Neuron (in vitro differentiated cells): Measurements from ENCODE around the gene CLEC4M.
"Not testable (repeated sequence)": the region's sequence is repeated elsewhere in the genome, so short reads cannot be mapped to it uniquely, and the experiment has no call there.

Experiments
- H2AFZ ChIP-seq: one replicate; pipeline ENCODE4 v1.6.1; 2013; ENCODE audit warnings: low read depth, mild to moderate bottlenecking, inconsistent platforms, low read length, moderate library complexity
- H3K27me3 ChIP-seq: one replicate; pipeline ENCODE4 v1.6.1; 2013; ENCODE audit warnings: low read length; ENCODE audit not compliant: insufficient read depth
- H3K36me3 ChIP-seq: one replicate; pipeline ENCODE4 v1.6.1; 2013; ENCODE audit warnings: low read length; ENCODE audit not compliant: insufficient read depth
- H3K4me1 ChIP-seq: one replicate; pipeline ENCODE4 v1.6.1; 2013; ENCODE audit warnings: low read length; ENCODE audit not compliant: insufficient read depth
- H3K4me3 ChIP-seq: 2 replicates; pipeline ENCODE4 v1.5.1; 2013; ENCODE audit warnings: mild to moderate bottlenecking, low read length, moderate library complexity
- H3K9me3 ChIP-seq: one replicate; pipeline ENCODE4 v1.6.1; 2013; ENCODE audit warnings: low read length

CLEC4M gene

GRCh38 chr19:7811989-7812388 lies 48.9 kb downstream of the CLEC4M start:
- no peak overlapping the region for H3K4me3 ChIP-seq
- peaks cover 6% of the 10 kb centered on the region for H3K9me3 ChIP-seq
- no peaks in the 10 kb centered on the region for H3K36me3 ChIP-seq
- no peak overlapping the region for H2AFZ ChIP-seq
- no peaks in the 10 kb centered on the region for H3K27me3 ChIP-seq
- H3K4me1 ChIP-seq = no peaks in the 10 kb centered on the region

- H3K9me3 ChIP-seq = peaks cover 10% of the 10 kb centered on the region
- H2AFZ ChIP-seq = no peak overlapping the region
- no peaks in the 10 kb centered on the region for H3K27me3 ChIP-seq
- no peak overlapping the region for H3K4me3 ChIP-seq
- H3K4me1 ChIP-seq = no peaks in the 10 kb centered on the region
- no peaks in the 10 kb centered on the region for H3K36me3 ChIP-seq
Observed at GRCh38 chr19:7815325-7815724, 52.3 kb downstream of the CLEC4M start.

DNA sequence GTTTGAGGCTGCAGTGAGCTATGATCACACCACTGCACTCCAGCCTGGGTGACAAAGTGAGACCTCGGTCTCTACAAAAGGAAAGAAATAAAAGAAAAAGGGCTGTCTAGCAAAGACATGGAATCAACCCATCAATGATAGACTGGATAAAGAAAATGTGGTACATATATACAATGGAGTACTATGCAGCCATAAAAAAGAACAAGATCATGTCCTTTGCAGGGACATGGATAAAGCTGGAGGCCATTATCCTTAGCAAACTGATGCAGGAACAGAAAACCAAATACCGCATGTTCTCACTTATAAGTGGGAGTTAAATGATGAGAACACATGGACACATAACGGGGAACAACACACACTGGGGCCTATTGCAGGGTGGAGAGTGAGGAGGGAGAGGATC lies 53.0 kb downstream of the CLEC4M start:
- not testable (repeated sequence) for H3K27me3 ChIP-seq, H2AFZ ChIP-seq

DNA sequence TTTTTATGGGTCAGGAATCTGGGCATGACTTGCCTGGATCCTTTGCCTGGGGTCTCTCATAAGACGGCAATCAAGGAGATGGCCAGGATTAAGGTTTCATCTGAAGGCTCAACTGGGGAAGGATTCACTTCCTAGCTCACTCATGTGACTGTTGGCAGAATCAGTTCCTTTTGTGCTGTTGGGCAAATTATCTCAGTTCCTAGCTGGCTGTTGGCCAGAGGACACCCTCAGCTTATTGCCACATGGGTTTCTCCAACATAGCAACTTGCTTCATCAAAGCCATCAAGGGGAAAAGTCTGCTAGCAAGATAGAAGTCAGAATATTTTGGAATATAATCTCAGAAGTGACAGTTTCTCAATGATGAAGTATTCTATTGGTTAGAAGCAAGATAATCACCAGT lies 54.8 kb downstream of the CLEC4M start:
- Histone ChIP-seq H2AFZ (no peak overlapping the region), H3K27me3 (no peaks in the 10 kb centered on the region), H3K36me3 (no peaks in the 10 kb centered on the region), H3K4me3 (no peak overlapping the region), H3K4me1 (no peaks in the 10 kb centered on the region), H3K9me3 (peaks cover 4% of the 10 kb centered on the region)

More for the DNA sequence above, 53.0 kb downstream of the CLEC4M start:
- peaks cover 10% of the 10 kb centered on the region for H3K9me3 ChIP-seq
- H3K36me3 ChIP-seq, H3K4me3 ChIP-seq, H3K4me1 ChIP-seq: not testable (repeated sequence)

GRCh38 chr19:7818806-7819205 lies 55.8 kb downstream of the CLEC4M start:
- H3K27me3 ChIP-seq = no peaks in the 10 kb centered on the region
- no peaks in the 10 kb centered on the region for H3K4me1 ChIP-seq
- H3K36me3 ChIP-seq = no peaks in the 10 kb centered on the region
- H2AFZ ChIP-seq = no peak overlapping the region
- peaks cover 4% of the 10 kb centered on the region for H3K9me3 ChIP-seq
- no peak overlapping the region for H3K4me3 ChIP-seq
